Activated CD8-positive, alpha-beta T cell treated with anti-CD3 and anti-CD28 coated beads, Interleukin-2, amount 10 ng/mL, durations not matched to agents 7 days and 5 days (primary cell): ENCODE data around the gene SLC12A8. TPM values are rescaled to one million over a fixed set of nuclear protein-coding genes. Genes with fewer than 3 reads are reported as not detected.

Experiments
- ATAC-seq: fragments of 150-1000 bp; cut with Tn5 transposase; one replicate; pipeline ENCODE4 v1.10.0; 2021; ENCODE audit warnings: moderate library complexity
- CTCF ChIA-PET: fragments of 350-600 bp; sonication (Branson Sonifier 250); formaldehyde crosslinking; loops from one replicate; lab custom pipeline; 2021; ENCODE audit warnings: antibody characterized with exemption; lab: Charles Lee
- POLR2A ChIA-PET: fragments of 350-600 bp; sonication (Branson Sonifier 250); formaldehyde crosslinking; loops from one replicate; lab custom pipeline; 2021; ENCODE audit warnings: antibody characterized with exemption; lab: Charles Lee
- DNase-seq: peaks from one replicate; pipeline ENCODE4 v3.0.0-alpha.2; 2020
- H3K27ac Mint-ChIP-seq: one replicate; pipeline ENCODE4 v1.8.0; 2021; ENCODE audit warnings: mild to moderate bottlenecking, mixed read lengths
- H3K27me3 Mint-ChIP-seq: one replicate; pipeline ENCODE4 v1.8.0; 2021; ENCODE audit warnings: low read depth, mixed read lengths
- H3K36me3 Mint-ChIP-seq: one replicate; pipeline ENCODE4 v1.8.0; 2021; ENCODE audit warnings: low read depth, mixed read lengths
- H3K4me1 Mint-ChIP-seq: one replicate; pipeline ENCODE4 v1.8.0; 2021; ENCODE audit warnings: low read depth, mixed read lengths
- H3K4me3 Mint-ChIP-seq: one replicate; pipeline ENCODE4 v1.8.0; 2021; ENCODE audit warnings: mild to moderate bottlenecking, mixed read lengths
- H3K9me3 Mint-ChIP-seq: one replicate; pipeline ENCODE4 v1.8.0; 2022; ENCODE audit warnings: mixed read lengths; ENCODE audit not compliant: insufficient read depth
- total RNA-seq, 2 experiments: library from RNA; stranded (reverse); gene quantifications; one replicate each; pipeline ENCODE4 v1.2.3, GENCODE V29; 2021

SLC12A8 gene
- total RNA-seq: under 1 TPM; 0.45 to 0.50 TPM

GRCh38 chr3:125212509-125213363 is at the start of gene SLC12A8:
TSS of gene SLC12A8 (minus strand) at chr3:125212748. CDS start at chr3:125211349, 1,399 bp downstream.
- Mint-ChIP-seq H3K27ac (no peak within 1 kb of the TSS), H3K4me3 (no peak within 1 kb of the TSS), H3K27me3 (peaks cover 51% of the 10 kb centered on the region), H3K36me3 (no peaks in the 10 kb centered on the region), H3K4me1 (peaks cover 18% of the 10 kb centered on the region), H3K9me3 (no peaks in the 10 kb centered on the region)
- DNase-seq: no peak
- peak; percentile 47 for ATAC-seq
- CTCF ChIA-PET: no interaction called here
- POLR2A ChIA-PET: no interaction called here

GRCh38 chr3:125262161-125262560 is 49.6 kb upstream of the SLC12A8 start:
- ChIA-PET CTCF (interaction anchor here (0.9 kb wide), 1 partner anchor 10 kb away, joined by 3 read pairs; no protein-coding TSS in a partner anchor), POLR2A (interaction anchor here (0.6 kb wide), 1 partner anchor 346 kb away, joined by 3 read pairs; no protein-coding TSS in a partner anchor)
- peaks cover 33% of the 10 kb centered on the region for H3K36me3 Mint-ChIP-seq
- peaks cover 11% of the 10 kb centered on the region for H3K9me3 Mint-ChIP-seq
- H3K4me1 Mint-ChIP-seq: peaks cover 12% of the 10 kb centered on the region
- no peak overlapping the region for H3K4me3 Mint-ChIP-seq
- ATAC-seq: no peak
- H3K27me3 Mint-ChIP-seq: no peaks in the 10 kb centered on the region
- no peak overlapping the region for H3K27ac Mint-ChIP-seq
- no peak for DNase-seq

- peaks cover 2% of the 10 kb centered on the region for H3K4me1 Mint-ChIP-seq
- H3K4me3 Mint-ChIP-seq: no peak overlapping the region
- peaks cover 11% of the 10 kb centered on the region for H3K9me3 Mint-ChIP-seq
- no peak for ATAC-seq
- ChIA-PET CTCF (interaction anchor here (1.0 to 1.5 kb wide), 4 partner anchors 12 to 360 kb away, joined by 3 to 5 read pairs (median 4); no protein-coding TSS in a partner anchor), POLR2A (no interaction called here)
- H3K36me3 Mint-ChIP-seq: peaks cover 31% of the 10 kb centered on the region
- DNase-seq: no peak
- H3K27ac Mint-ChIP-seq: no peak overlapping the region
- H3K27me3 Mint-ChIP-seq: no peaks in the 10 kb centered on the region
Observed at GRCh38 chr3:125261031-125261430, 48.5 kb upstream of the SLC12A8 start.

GRCh38 chr3:125260158-125260557 is 47.6 kb upstream of the SLC12A8 start:
- CTCF ChIA-PET: interaction anchor here (1.0 to 1.5 kb wide), 4 partner anchors 13 to 359 kb away, joined by 3 to 5 read pairs (median 4); no protein-coding TSS in a partner anchor
- Mint-ChIP-seq H3K4me1 (no peaks in the 10 kb centered on the region), H3K36me3 (peaks cover 27% of the 10 kb centered on the region), H3K27me3 (no peaks in the 10 kb centered on the region), H3K4me3 (no peak overlapping the region), H3K27ac (no peak overlapping the region), H3K9me3 (peaks cover 11% of the 10 kb centered on the region)
- POLR2A ChIA-PET: no interaction called here
- ATAC-seq (no peak), DNase-seq (no peak)

- CTCF ChIA-PET: no interaction called here
- Mint-ChIP-seq H3K9me3 (peaks cover 11% of the 10 kb centered on the region), H3K4me3 (no peak overlapping the region), H3K27ac (no peak overlapping the region), H3K36me3 (peaks cover 24% of the 10 kb centered on the region), H3K4me1 (no peaks in the 10 kb centered on the region), H3K27me3 (no peaks in the 10 kb centered on the region)
- ATAC-seq: no peak
- POLR2A ChIA-PET: no interaction called here
- DNase-seq: no peak
Observed at GRCh38 chr3:125257536-125257935, 45.0 kb upstream of the SLC12A8 start.

- H3K27ac Mint-ChIP-seq: no peak overlapping the region
- POLR2A ChIA-PET: no interaction called here
- no peak overlapping the region for H3K4me3 Mint-ChIP-seq
- DNase-seq: no peak
- H3K27me3 Mint-ChIP-seq: no peaks in the 10 kb centered on the region
- H3K4me1 Mint-ChIP-seq: no peaks in the 10 kb centered on the region
- CTCF ChIA-PET: no interaction called here
- peaks cover 11% of the 10 kb centered on the region for H3K9me3 Mint-ChIP-seq
- no peak for ATAC-seq
- H3K36me3 Mint-ChIP-seq: peaks cover 25% of the 10 kb centered on the region
Observed at GRCh38 chr3:125256675-125257074, 44.1 kb upstream of the SLC12A8 start.

- no peak for ATAC-seq
- H3K9me3 Mint-ChIP-seq: no peaks in the 10 kb centered on the region
- POLR2A ChIA-PET: no interaction called here
- no peaks in the 10 kb centered on the region for H3K4me1 Mint-ChIP-seq
- no peak for DNase-seq
- H3K4me3 Mint-ChIP-seq: no peak overlapping the region
- H3K27me3 Mint-ChIP-seq: no peaks in the 10 kb centered on the region
- no peak overlapping the region for H3K27ac Mint-ChIP-seq
- CTCF ChIA-PET: no interaction called here
- H3K36me3 Mint-ChIP-seq: peaks cover 17% of the 10 kb centered on the region
Observed at GRCh38 chr3:125250973-125251372, 38.4 kb upstream of the SLC12A8 start.

- no peaks in the 10 kb centered on the region for H3K9me3 Mint-ChIP-seq
- peaks cover 18% of the 10 kb centered on the region for H3K36me3 Mint-ChIP-seq
- no peak overlapping the region for H3K4me3 Mint-ChIP-seq
- H3K4me1 Mint-ChIP-seq: no peaks in the 10 kb centered on the region
- ChIA-PET CTCF (no interaction called here), POLR2A (no interaction called here)
- H3K27ac Mint-ChIP-seq: no peak overlapping the region
- DNase-seq: no peak
- ATAC-seq: no peak
- H3K27me3 Mint-ChIP-seq: no peaks in the 10 kb centered on the region
Observed at GRCh38 chr3:125246237-125246636, 33.7 kb upstream of the SLC12A8 start.

GRCh38 chr3:125245521-125245920 is 33.0 kb upstream of the SLC12A8 start:
- no peak for DNase-seq
- Mint-ChIP-seq H3K4me3 (no peak overlapping the region), H3K27ac (no peak overlapping the region), H3K4me1 (peaks cover 4% of the 10 kb centered on the region), H3K9me3 (no peaks in the 10 kb centered on the region), H3K36me3 (peaks cover 18% of the 10 kb centered on the region), H3K27me3 (no peaks in the 10 kb centered on the region)
- CTCF ChIA-PET: no interaction called here
- POLR2A ChIA-PET: no interaction called here
- no peak for ATAC-seq

GRCh38 chr3:125240496-125240895 is 27.9 kb upstream of the SLC12A8 start:
- Mint-ChIP-seq H3K27me3 (no peaks in the 10 kb centered on the region), H3K36me3 (peaks cover 26% of the 10 kb centered on the region), H3K4me3 (no peak overlapping the region), H3K4me1 (peaks cover 4% of the 10 kb centered on the region), H3K9me3 (no peaks in the 10 kb centered on the region), H3K27ac (no peak overlapping the region)
- CTCF ChIA-PET: no interaction called here
- POLR2A ChIA-PET: no interaction called here
- no peak for ATAC-seq
- no peak for DNase-seq

GRCh38 chr3:125239266-125239665 is 26.7 kb upstream of the SLC12A8 start:
- H3K4me1 Mint-ChIP-seq: peaks cover 4% of the 10 kb centered on the region
- no peaks in the 10 kb centered on the region for H3K27me3 Mint-ChIP-seq
- no peak for ATAC-seq
- H3K9me3 Mint-ChIP-seq: no peaks in the 10 kb centered on the region
- POLR2A ChIA-PET: no interaction called here
- CTCF ChIA-PET: no interaction called here
- no peak for DNase-seq
- H3K27ac Mint-ChIP-seq: no peak overlapping the region
- no peak overlapping the region for H3K4me3 Mint-ChIP-seq
- peaks cover 25% of the 10 kb centered on the region for H3K36me3 Mint-ChIP-seq

GRCh38 chr3:125238759-125239158 is 26.2 kb upstream of the SLC12A8 start:
- POLR2A ChIA-PET: no interaction called here
- ATAC-seq: no peak
- Mint-ChIP-seq H3K4me3 (no peak overlapping the region), H3K36me3 (peaks cover 25% of the 10 kb centered on the region), H3K27me3 (no peaks in the 10 kb centered on the region), H3K9me3 (no peaks in the 10 kb centered on the region), H3K4me1 (peaks cover 4% of the 10 kb centered on the region), H3K27ac (no peak overlapping the region)
- CTCF ChIA-PET: no interaction called here
- DNase-seq: no peak
